Thymus (tissue), 11 donors: Measurements from ENCODE around the gene CACUL1. TPM values are rescaled to one million over a fixed set of nuclear protein-coding genes. Genes with fewer than 3 reads are reported as not detected.

ENCODE experiments used
- DNase-seq, 9 donors: peaks; one replicate each; pipeline ENCODE4 v3.0.0-alpha.2; 2013; ENCODE audit warnings: low spot score in 9 of 9, low read depth in 6 of 9, missing footprints in 1 of 9
- H3K27ac ChIP-seq, 2 donors: one replicate each; pipeline ENCODE4 v1.5.1; 2013; ENCODE audit warnings: control low read depth in 1 of 2, low read depth in 1 of 2, low read length in 1 of 2, mild to moderate bottlenecking in 1 of 2, moderate library complexity in 1 of 2
- H3K27me3 ChIP-seq, 2 donors: one replicate each; pipeline ENCODE4 v1.5.1; 2013; ENCODE audit warnings: low read length in 1 of 2; ENCODE audit not compliant: control insufficient read depth in 2 of 2, insufficient read depth in 1 of 2
- H3K36me3 ChIP-seq, 2 donors: one replicate each; pipeline ENCODE4 v1.5.1; 2013; ENCODE audit warnings: low read length in 1 of 2, mild to moderate bottlenecking in 1 of 2, moderate library complexity in 1 of 2; ENCODE audit not compliant: control insufficient read depth in 2 of 2, insufficient read depth in 2 of 2
- H3K4me1 ChIP-seq, 2 donors: one replicate each; pipeline ENCODE4 v1.5.1; 2013; ENCODE audit warnings: low read length in 2 of 2; ENCODE audit not compliant: control insufficient read depth in 2 of 2, insufficient read depth in 2 of 2
- H3K4me3 ChIP-seq, 2 donors: one replicate each; pipeline ENCODE4 v1.5.1; 2013; ENCODE audit warnings: low read length in 2 of 2, control low read depth in 1 of 2, mild to moderate bottlenecking in 1 of 2
- H3K9me3 ChIP-seq, 2 donors: one replicate each; pipeline ENCODE4 v1.5.1; 2013; ENCODE audit warnings: low read length in 1 of 2, mild to moderate bottlenecking in 1 of 2; ENCODE audit not compliant: control insufficient read depth in 2 of 2, insufficient read depth in 1 of 2
- WGBS: extraction: QIAGEN DNeasy Blood & Tissue Kit; methylation state at CpG from one replicate; pipeline ENCODE4 v1.1.7; 2013; 5-methylcytosine and 5-hydroxymethylcytosine counted together
- polyA plus RNA-seq: library from polyadenylated mRNA; stranded (reverse); fragments of 200-250 nt; gene quantifications from one replicate; pipeline ENCODE4 v1.2.3, GENCODE V29; 2013
- total RNA-seq: library from RNA; stranded (reverse); fragments of 120-200 nt; gene quantifications from one replicate; pipeline ENCODE4 v1.2.4, GENCODE V29; 2013
- donor health status: healthy.

CACUL1 gene
- total and polyA plus RNA-seq, 2 donors = 9.9 to 15.4 TPM

- Histone ChIP-seq H3K9me3 (no peaks in the 10 kb centered on the region), H3K27me3 (no peaks in the 10 kb centered on the region), H3K4me3 (no peak overlapping the region), H3K27ac (no peak overlapping the region), H3K36me3 (peaks cover 7 to 13% of the 10 kb centered on the region in 2 donors), H3K4me1 (peaks cover 8 to 22% of the 10 kb centered on the region in 2 donors)
- no peak for DNase-seq
- WGBS = 96% methylated on average over 11 of the region's 11 CpGs
Observed at GRCh38 chr10:118670472-118671124, 84.2 kb downstream of the CACUL1 start.

DNA sequence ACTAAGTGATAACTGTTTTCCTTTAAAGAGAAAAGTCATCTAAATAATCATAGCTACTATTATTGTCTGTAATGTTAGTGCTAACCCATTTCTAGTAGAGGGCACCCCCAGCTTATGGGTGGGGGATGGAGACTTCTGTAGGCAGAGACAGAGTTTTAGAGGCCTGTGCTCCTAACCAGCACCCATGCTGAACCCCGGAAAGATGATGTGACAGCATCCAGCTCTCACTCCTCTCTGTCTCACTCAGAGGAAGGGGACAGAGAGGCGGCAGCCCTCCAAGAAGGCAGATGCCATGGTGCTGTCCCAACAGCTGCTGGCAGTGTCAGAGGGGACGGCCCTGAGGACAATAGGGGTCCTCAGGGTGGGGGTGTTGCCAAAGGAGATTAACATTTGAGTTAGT lies 84.9 kb downstream of the CACUL1 start:
- DNase-seq = no peak
- Histone ChIP-seq H3K4me1 (peaks cover 8 to 22% of the 10 kb centered on the region in 2 donors), H3K4me3 (no peak overlapping the region), H3K27ac (no peak overlapping the region), H3K36me3 (peaks cover 7 to 13% of the 10 kb centered on the region in 2 donors), H3K27me3 (no peaks in the 10 kb centered on the region), H3K9me3 (no peaks in the 10 kb centered on the region)
- 86% methylated on average over 3 of the region's 3 CpGs for WGBS

DNA sequence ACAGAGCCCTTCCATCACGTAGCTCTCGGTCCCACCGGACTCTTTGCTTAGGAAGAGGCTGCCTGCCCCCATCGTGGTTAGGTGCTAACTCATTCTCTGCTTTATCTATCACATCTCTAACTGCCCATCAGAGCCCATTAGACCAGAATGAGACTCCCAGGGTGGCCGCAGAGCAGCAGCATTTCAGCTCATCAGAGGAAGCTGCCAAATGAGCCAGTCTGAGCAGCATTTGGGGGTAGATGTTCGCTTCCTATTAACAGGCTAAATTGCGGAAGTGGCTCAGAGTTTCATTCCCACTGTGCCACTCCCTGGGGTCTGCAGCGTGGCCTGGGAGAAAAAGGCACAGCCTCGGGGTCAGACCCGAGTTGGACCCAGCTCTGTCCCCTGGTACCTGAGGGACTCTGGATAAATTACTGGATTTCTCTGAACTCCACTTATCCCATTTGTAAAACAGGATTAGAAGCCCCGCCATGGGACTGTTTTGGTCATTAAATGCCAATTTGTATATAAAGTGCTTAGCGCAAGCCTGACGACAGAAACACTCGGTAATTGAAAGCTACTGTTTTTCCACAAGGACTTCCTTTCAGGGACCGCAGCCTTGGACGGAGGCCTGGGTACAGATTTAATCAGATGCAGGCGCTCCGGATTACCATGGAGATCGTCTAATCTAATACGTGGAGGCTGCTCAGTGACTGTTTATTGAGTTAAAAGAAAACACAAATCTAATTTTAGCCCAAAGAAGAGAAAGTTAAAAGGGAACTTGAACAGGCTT lies 85.6 kb downstream of the CACUL1 start:
- DNase-seq = no peak
- 19% methylated on average over 20 of the region's 20 CpGs for WGBS

GRCh38 chr10:118668228-118668952 lies 86.4 kb downstream of the CACUL1 start:
- H3K27me3 ChIP-seq = no peaks in the 10 kb centered on the region
- H3K27ac ChIP-seq = peak overlapping the region in 1 of 2 donors; percentile 33
- DNase-seq = no peak
- peaks cover 8 to 22% of the 10 kb centered on the region in 2 donors for H3K4me1 ChIP-seq
- peaks cover 0 to 3% of the 10 kb centered on the region in 2 donors for H3K36me3 ChIP-seq
- no peaks in the 10 kb centered on the region for H3K9me3 ChIP-seq
- H3K4me3 ChIP-seq = no peak overlapping the region
- WGBS = 70% methylated on average over 9 of the region's 9 CpGs

More for the DNA sequence above, 85.6 kb downstream of the CACUL1 start:
- Histone ChIP-seq H3K4me1 (peaks cover 8 to 22% of the 10 kb centered on the region in 2 donors), H3K27me3 (no peaks in the 10 kb centered on the region), H3K36me3 (peaks cover 6 to 11% of the 10 kb centered on the region in 2 donors), H3K9me3 (no peaks in the 10 kb centered on the region), H3K27ac (no peak overlapping the region), H3K4me3 (no peak overlapping the region)

DNA sequence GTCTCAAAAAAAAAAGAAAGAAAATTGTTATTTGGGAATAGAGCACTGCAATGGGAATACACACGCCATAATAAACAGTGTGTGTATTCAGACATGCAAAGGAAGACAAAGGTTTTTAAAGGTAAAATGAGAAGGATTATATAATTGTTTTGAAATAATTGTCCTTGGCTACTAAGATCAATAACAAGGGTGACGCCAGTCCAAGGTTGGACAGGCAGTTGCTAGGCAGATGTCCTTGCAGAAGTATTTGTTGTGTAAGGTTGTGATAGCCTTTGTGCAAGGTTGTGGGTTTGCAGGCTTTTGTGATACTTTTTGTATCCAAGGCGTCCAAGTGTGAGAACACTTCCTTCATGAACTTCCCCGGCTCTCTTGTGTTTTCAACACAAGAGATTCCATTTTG lies 87.0 kb downstream of the CACUL1 start:
- Histone ChIP-seq H3K27me3 (no peaks in the 10 kb centered on the region), H3K4me1 (peaks cover 8 to 20% of the 10 kb centered on the region in 2 donors), H3K36me3 (no peaks in the 10 kb centered on the region), H3K4me3 (no peak overlapping the region), H3K9me3 (no peaks in the 10 kb centered on the region), H3K27ac (no peak overlapping the region)
- 89% methylated on average over 4 of the region's 4 CpGs for WGBS
- DNase-seq = no peak

GRCh38 chr10:118666350-118666749 lies 88.4 kb downstream of the CACUL1 start:
- Histone ChIP-seq H3K36me3 (no peaks in the 10 kb centered on the region), H3K27ac (no peak overlapping the region), H3K4me3 (no peak overlapping the region), H3K4me1 (peaks cover 8 to 19% of the 10 kb centered on the region in 2 donors), H3K27me3 (no peaks in the 10 kb centered on the region), H3K9me3 (no peaks in the 10 kb centered on the region)
- DNase-seq = no peak
- WGBS = 81% methylated on average over 4 of the region's 4 CpGs

DNA sequence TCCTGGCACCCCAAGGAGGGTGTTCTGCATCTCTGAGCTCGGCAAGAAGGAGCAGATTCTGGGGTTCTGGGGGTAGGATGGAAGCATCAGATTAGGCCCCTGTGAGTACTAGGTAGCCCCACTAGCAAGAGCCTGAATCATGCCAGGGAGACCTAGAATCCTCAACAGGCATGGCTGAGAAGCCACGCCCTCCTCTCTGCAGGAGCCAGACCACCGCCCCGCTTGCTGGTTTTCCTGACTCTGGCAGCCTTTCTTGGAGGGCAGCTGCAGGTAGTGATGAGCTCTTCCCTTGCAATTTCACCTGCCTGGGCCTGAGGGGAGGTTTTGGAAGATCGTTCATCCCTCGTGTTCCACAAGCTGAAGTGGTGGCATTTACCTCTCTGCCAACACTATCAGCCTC lies 90.4 kb downstream of the CACUL1 start:
- no peaks in the 10 kb centered on the region for H3K27me3 ChIP-seq
- WGBS = 54% methylated on average over 6 of the region's 6 CpGs
- H3K36me3 ChIP-seq = no peaks in the 10 kb centered on the region
- no peaks in the 10 kb centered on the region for H3K9me3 ChIP-seq
- no peak overlapping the region for H3K27ac ChIP-seq
- no peak for DNase-seq
- no peak overlapping the region for H3K4me3 ChIP-seq
- H3K4me1 ChIP-seq = peaks cover 1 to 5% of the 10 kb centered on the region in 2 donors

DNA sequence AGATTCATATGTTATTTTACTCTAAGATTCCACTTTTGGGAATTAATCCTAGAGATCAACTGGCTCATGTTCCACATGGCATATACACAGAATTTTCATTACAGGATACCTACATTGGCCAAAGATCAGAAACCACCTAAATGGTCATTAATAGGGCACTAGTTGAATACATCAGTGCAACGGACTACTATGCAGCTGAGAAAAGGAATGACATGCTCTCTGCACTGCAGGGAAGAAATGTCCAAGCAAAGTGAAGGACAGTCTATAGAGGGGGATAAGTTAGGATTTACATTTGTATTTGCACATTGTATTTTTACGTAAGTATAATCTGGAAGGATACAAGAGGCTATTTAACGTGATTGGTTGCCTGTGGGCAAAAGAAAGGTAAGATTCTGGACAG lies 91.6 kb downstream of the CACUL1 start:
- 96% methylated on average over 3 of the region's 3 CpGs for WGBS
- H3K9me3 ChIP-seq = no peaks in the 10 kb centered on the region

More for the DNA sequence above, 91.6 kb downstream of the CACUL1 start:
- Histone ChIP-seq H3K27me3 (no peaks in the 10 kb centered on the region), H3K36me3 (no peaks in the 10 kb centered on the region), H3K27ac (no peak overlapping the region), H3K4me3 (no peak overlapping the region), H3K4me1 (peaks cover 0 to 9% of the 10 kb centered on the region in 2 donors)
- no peak for DNase-seq
